ENCODE measurements around the gene INPP5B. TPM values are rescaled to one million over a fixed set of nuclear protein-coding genes. Genes with fewer than 3 reads are reported as not detected.
A peak's percentile ranks its signal among the peaks of the same experiment; 100 is the strongest.

INPP5B gene
- total RNA-seq, 4 donors from 2014 or later = 6.2 to 20.4 (median 13.7) TPM

- Histone ChIP-seq H3K36me3 (peaks cover 10 to 96% (median 17%) of the 10 kb centered on the region in 3 donors), H3K9me3 (no peaks in the 10 kb centered on the region), H3K4me3 (no peak overlapping the region), H3K27me3 (no peaks in the 10 kb centered on the region), H3K27ac (no peak overlapping the region), H3K4me1 (peaks cover 0 to 12% (median 0%) of the 10 kb centered on the region in 3 donors)
- no peak for DNase-seq
- WGBS, 2 donors = 93 to 98% methylated on average over 4 of the region's 4 CpGs
- intact Hi-C loops (cut with DNase I) = no loop called here
- no peak for TF ChIP-seq POLR2A (IDR thresholded peaks at IDR 0.05)
- no peak for TF ChIP-seq CTCF (IDR thresholded peaks at IDR 0.05)
These were observed 115.7 kb downstream of the INPP5B start for GRCh38 chr1:37831109-37831508.

- peak overlapping the region in 3 of 4 donors; percentile 22 to 62 (median 55) for H3K27ac ChIP-seq
- peaks cover 0 to 20% (median 0%) of the 10 kb centered on the region in 3 donors for H3K4me1 ChIP-seq
- no peaks in the 10 kb centered on the region for H3K9me3 ChIP-seq
- H3K36me3 ChIP-seq = peaks cover 0 to 93% (median 10%) of the 10 kb centered on the region in 3 donors
- no peaks in the 10 kb centered on the region for H3K27me3 ChIP-seq
- H3K4me3 ChIP-seq = no peak overlapping the region
- no peak for DNase-seq
- TF ChIP-seq POLR2A (IDR thresholded peaks at IDR 0.05) (no peak), CTCF (IDR thresholded peaks at IDR 0.05) (no peak)
- 27 to 75% methylated on average over 8 to 12 of the region's 12 CpGs for WGBS, 2 donors
- intact Hi-C loops (cut with DNase I) = no loop called here
These were observed 118.3 kb downstream of the INPP5B start for GRCh38 chr1:37828410-37829074.

- Histone ChIP-seq H3K27ac (peak overlapping the region in 3 of 4 donors; percentile 26 to 47 (median 35)), H3K9me3 (no peaks in the 10 kb centered on the region), H3K36me3 (peaks cover 4 to 93% (median 23%) of the 10 kb centered on the region in 3 donors), H3K4me3 (no peak overlapping the region), H3K4me1 (peaks cover 0 to 20% (median 0%) of the 10 kb centered on the region in 3 donors), H3K27me3 (no peaks in the 10 kb centered on the region)
- 22 to 33% methylated on average over 2 of the region's 2 CpGs for WGBS, 2 donors
- DNase-seq = no peak
- no peak for TF ChIP-seq POLR2A (IDR thresholded peaks at IDR 0.05)
- TF ChIP-seq CTCF (IDR thresholded peaks at IDR 0.05) = no peak
- intact Hi-C loops (cut with DNase I) = no loop called here
These were observed 121.3 kb downstream of the INPP5B start for GRCh38 chr1:37825506-37825905.

GRCh38 chr1:37824001-37824400, 122.9 kb downstream of the INPP5B start:
- Histone ChIP-seq H3K4me3 (no peak overlapping the region), H3K9me3 (no peaks in the 10 kb centered on the region), H3K4me1 (peaks cover 0 to 19% (median 0%) of the 10 kb centered on the region in 3 donors), H3K36me3 (peaks cover 4 to 91% (median 23%) of the 10 kb centered on the region in 3 donors), H3K27me3 (no peaks in the 10 kb centered on the region), H3K27ac (peak overlapping the region in 1 of 4 donors; percentile 17)
- no peak for DNase-seq
- TF ChIP-seq POLR2A (IDR thresholded peaks at IDR 0.05) = no peak
- no peak for TF ChIP-seq CTCF (IDR thresholded peaks at IDR 0.05)
- WGBS, 2 donors = 77 to 87% methylated on average over 2 of the region's 2 CpGs
- intact Hi-C loops (cut with DNase I) = no loop called here

GRCh38 chr1:37822906-37823815, 123.7 kb downstream of the INPP5B start:
- intact Hi-C loops (cut with DNase I) = no loop called here
- no peak overlapping the region for H3K4me3 ChIP-seq

More at GRCh38 chr1:37822906-37823815, 123.7 kb downstream of the INPP5B start:
- H3K36me3 ChIP-seq = peaks cover 4 to 91% (median 23%) of the 10 kb centered on the region in 3 donors
- 66 to 78% methylated on average over 9 of the region's 9 CpGs for WGBS, 2 donors
- no peaks in the 10 kb centered on the region for H3K27me3 ChIP-seq
- peaks cover 0 to 11% (median 0%) of the 10 kb centered on the region in 3 donors for H3K4me1 ChIP-seq
- peak overlapping the region in 2 of 4 donors; percentile 17 to 52 for H3K27ac ChIP-seq
- H3K9me3 ChIP-seq = no peaks in the 10 kb centered on the region
- TF ChIP-seq POLR2A (IDR thresholded peaks at IDR 0.05) (no peak), CTCF (IDR thresholded peaks at IDR 0.05) (no peak)
- no peak for DNase-seq
